IMR-90 (cell line): ENCODE data around the gene CTRB2. TPM values are rescaled to one million over a fixed set of nuclear protein-coding genes. Genes with fewer than 3 reads are reported as not detected.

ENCODE experiments used
- ATAC-seq: fragments of 200-7000 bp; cut with Tn5 transposase; 2 replicates; pipeline ENCODE4 v1.9.1; 2020; ENCODE audit warnings: low read depth, mild to moderate bottlenecking, moderate library complexity
- BruUV-seq: library from RNA; stranded (reverse); fragments of 400-500 nt; replicated peaks from 2 replicates; lab custom pipeline; 2021; lab: Mats Ljungman, UMichigan
- CTCF ChIA-PET: fragments of 300-600 bp; formaldehyde crosslinking; extraction: SDS; loops from one replicate; lab custom pipeline; 2021; ENCODE audit warnings: antibody characterized with exemption; lab: Yijun Ruan, JAX
- POLR2A ChIA-PET: fragments of 300-600 bp; sonication (Branson Sonifier 250); formaldehyde crosslinking; loops from one replicate; lab custom pipeline; 2022; ENCODE audit warnings: antibody characterized with exemption; ENCODE audit not compliant: unreplicated experiment; lab: Charles Lee
- DNase-seq: peaks from one replicate; pipeline ENCODE4 v3.0.0; 2013
- H2AFZ ChIP-seq: replicated peaks from 2 replicates; pipeline ENCODE3; 2013; ENCODE audit warnings: low read length, mild to moderate bottlenecking; ENCODE audit not compliant: poor library complexity
- H2AK5ac ChIP-seq: 2 replicates; pipeline ENCODE4 v1.6.1; 2013; ENCODE audit warnings: low read depth, low read length, inconsistent platforms
- H2AK9ac ChIP-seq: replicated peaks from 2 replicates; pipeline ENCODE3; 2013; ENCODE audit warnings: mild to moderate bottlenecking, low read depth, low read length, moderate library complexity; ENCODE audit not compliant: poor library complexity
- H2BK120ac ChIP-seq: 2 replicates; pipeline ENCODE4 v1.6.1; 2013; ENCODE audit warnings: low read depth, low read length, inconsistent platforms
- H2BK15ac ChIP-seq: 3 replicates; pipeline ENCODE4 v1.6.1; 2013; ENCODE audit warnings: low read depth, low read length, inconsistent platforms
- H2BK20ac ChIP-seq: 2 replicates; pipeline ENCODE4 v1.6.1; 2013; ENCODE audit warnings: low read depth, mild to moderate bottlenecking, inconsistent platforms, low read length, moderate library complexity
- H2BK5ac ChIP-seq: 2 replicates; pipeline ENCODE4 v1.6.1; 2013; ENCODE audit warnings: mild to moderate bottlenecking, low read depth, low read length, inconsistent platforms; ENCODE audit not compliant: poor library complexity, severe bottlenecking
- H3K14ac ChIP-seq: replicated peaks from 2 replicates; pipeline ENCODE4 v1.6.1; 2013; ENCODE audit warnings: low read depth, low read length, inconsistent platforms
- H3K18ac ChIP-seq: 2 replicates; pipeline ENCODE4 v1.6.1; 2013; ENCODE audit warnings: low read depth, low read length, control low read depth
- H3K23ac ChIP-seq: 2 replicates; pipeline ENCODE4 v1.6.1; 2013; ENCODE audit warnings: low read depth, low read length, inconsistent platforms
- H3K27ac ChIP-seq: 2 replicates; pipeline ENCODE4 v1.5.1; 2013; ENCODE audit warnings: mild to moderate bottlenecking, control low read depth, low read length; ENCODE audit not compliant: insufficient read depth
- H3K27me3 ChIP-seq: 2 replicates; pipeline ENCODE4 v1.6.1; 2013; ENCODE audit warnings: low read length; ENCODE audit not compliant: control insufficient read depth, insufficient read depth
- H3K36me3 ChIP-seq: 2 replicates; pipeline ENCODE4 v1.6.1; 2013; ENCODE audit warnings: low read length, mixed read lengths; ENCODE audit not compliant: control insufficient read depth, insufficient read depth
- H3K4ac ChIP-seq: 2 replicates; pipeline ENCODE4 v1.6.1; 2013; ENCODE audit warnings: low read depth, low read length, inconsistent platforms
- H3K4me1 ChIP-seq: 2 replicates; pipeline ENCODE4 v1.6.1; 2013; ENCODE audit warnings: low read length, mixed read lengths; ENCODE audit not compliant: control insufficient read depth, insufficient read depth
- H3K4me2 ChIP-seq: 2 replicates; pipeline ENCODE4 v1.6.1; 2013; ENCODE audit warnings: low read depth, mild to moderate bottlenecking, control low read depth, low read length, moderate library complexity
- H3K4me3 ChIP-seq: 2 replicates; pipeline ENCODE4 v1.5.1; 2013; ENCODE audit warnings: low read depth, mild to moderate bottlenecking, control low read depth, low read length, moderate library complexity; ENCODE audit not compliant: insufficient read depth
- H3K56ac ChIP-seq: 2 replicates; pipeline ENCODE4 v1.6.1; 2013; ENCODE audit warnings: low read length, inconsistent platforms; ENCODE audit not compliant: insufficient read depth; ENCODE audit errors: extremely low read depth
- H3K79me1 ChIP-seq, 2 experiments: 2 replicates each; pipeline ENCODE4 v1.6.1; 2013; ENCODE audit warnings: low read length in 2 of 2, inconsistent platforms in 1 of 2, low read depth in 1 of 2
- H3K9ac ChIP-seq: 2 replicates; pipeline ENCODE4 v1.6.1; 2013; ENCODE audit warnings: low read depth, low read length, control low read depth
- H3K9me1 ChIP-seq: 2 replicates; pipeline ENCODE4 v1.6.1; 2013; ENCODE audit warnings: low read length, inconsistent platforms; ENCODE audit not compliant: insufficient read depth
- H3K9me3 ChIP-seq: 2 replicates; pipeline ENCODE4 v1.6.1; 2013; ENCODE audit warnings: low read length; ENCODE audit not compliant: control insufficient read depth, insufficient read depth
- H4K20me1 ChIP-seq: 2 replicates; pipeline ENCODE4 v1.6.1; 2013; ENCODE audit warnings: low read length, inconsistent platforms; ENCODE audit not compliant: insufficient read depth
- H4K5ac ChIP-seq: 2 replicates; pipeline ENCODE4 v1.6.1; 2013; ENCODE audit warnings: mild to moderate bottlenecking, low read depth, low read length, control low read depth
- H4K8ac ChIP-seq, 2 experiments: 2 replicates each; pipeline ENCODE4 v1.6.1; 2013; ENCODE audit warnings: low read depth in 2 of 2, low read length in 2 of 2, control low read depth in 1 of 2, inconsistent platforms in 1 of 2
- H4K91ac ChIP-seq: 2 replicates; pipeline ENCODE4 v1.6.1; 2013; ENCODE audit warnings: low read depth, low read length, inconsistent platforms; ENCODE audit not compliant: insufficient read depth
- BHLHE40 ChIP-seq: fragments of 150-350 bp; IDR thresholded peaks from 2 replicates; pipeline ENCODE4 v1.6.1; 2016; ENCODE audit warnings: mild to moderate bottlenecking, low read depth, low read length
- CEBPB ChIP-seq: IDR thresholded peaks from 2 replicates; pipeline ENCODE4 v1.6.1; 2012; ENCODE audit warnings: low read depth, low read length, improper control_type of control experiment
- MXI1 ChIP-seq: IDR thresholded peaks from 2 replicates; pipeline ENCODE4 v1.6.1; 2012; ENCODE audit warnings: low read depth, mild to moderate bottlenecking, low read length, moderate library complexity, borderline replicate concordance
- RCOR1 ChIP-seq: IDR thresholded peaks from 2 replicates; pipeline ENCODE4 v1.6.1; 2012; ENCODE audit warnings: mild to moderate bottlenecking, low read length, improper control_type of control experiment; ENCODE audit not compliant: insufficient replicate concordance
- WGBS, 2 experiments: methylation state at CpG; one replicate each; pipeline versions ENCODE4 v1.1.5 to v1.1.7; 2013; ENCODE audit warnings: missing lambda C conversion rate in 2 of 2; ENCODE audit not compliant: insufficient read length in 1 of 2; ENCODE audit errors: extremely low coverage in 2 of 2; 5-methylcytosine and 5-hydroxymethylcytosine counted together
- dilution Hi-C: fragments of 300-500 bp; cut with HindIII; formaldehyde crosslinking; loops from one replicate; pipeline ENCODE4 v1.14.3; 2018; ENCODE audit warnings: low sequenced_read_pairs; ENCODE audit not compliant: unreplicated experiment
- in situ Hi-C: fragments of 300-500 bp; cut with MboI; formaldehyde crosslinking; loops from 3 replicates; pipeline ENCODE4 v1.14.3; 2019; ENCODE audit warnings: low sequenced_read_pairs, inconsistent platforms, mixed read lengths
- intact Hi-C: fragments of 100-400 bp; cut with micrococcal nuclease; formaldehyde crosslinking; loops from 2 replicates; pipeline ENCODE4 v1.10.0; 2022
- polyA plus RNA-seq, 3 experiments: library from polyadenylated mRNA; depleted of rRNA; stranded (reverse); fragments of >200 nt; gene quantifications; 2 replicates each; pipeline ENCODE4 v1.2.3, GENCODE V29; 2012; ENCODE audit warnings: low replicate concordance in 1 of 3
- total RNA-seq: library from RNA; depleted of rRNA; stranded (reverse); fragments of >200 nt; gene quantifications from 2 replicates; pipeline ENCODE4 v1.2.3, GENCODE V29; 2012
- TF ChIP-seq, protein P1 (sequence below): conservative IDR thresholded peaks from 2 replicates; pipeline ENCODE4 v1.5.1; 2012; ENCODE audit warnings: mild to moderate bottlenecking, low read depth, low read length, improper control_type of control experiment

The CTRB2 gene
- total and polyA plus RNA-seq, 2 of the 4 experiments (the other 2 are of a cell fraction): not detected

DNA sequence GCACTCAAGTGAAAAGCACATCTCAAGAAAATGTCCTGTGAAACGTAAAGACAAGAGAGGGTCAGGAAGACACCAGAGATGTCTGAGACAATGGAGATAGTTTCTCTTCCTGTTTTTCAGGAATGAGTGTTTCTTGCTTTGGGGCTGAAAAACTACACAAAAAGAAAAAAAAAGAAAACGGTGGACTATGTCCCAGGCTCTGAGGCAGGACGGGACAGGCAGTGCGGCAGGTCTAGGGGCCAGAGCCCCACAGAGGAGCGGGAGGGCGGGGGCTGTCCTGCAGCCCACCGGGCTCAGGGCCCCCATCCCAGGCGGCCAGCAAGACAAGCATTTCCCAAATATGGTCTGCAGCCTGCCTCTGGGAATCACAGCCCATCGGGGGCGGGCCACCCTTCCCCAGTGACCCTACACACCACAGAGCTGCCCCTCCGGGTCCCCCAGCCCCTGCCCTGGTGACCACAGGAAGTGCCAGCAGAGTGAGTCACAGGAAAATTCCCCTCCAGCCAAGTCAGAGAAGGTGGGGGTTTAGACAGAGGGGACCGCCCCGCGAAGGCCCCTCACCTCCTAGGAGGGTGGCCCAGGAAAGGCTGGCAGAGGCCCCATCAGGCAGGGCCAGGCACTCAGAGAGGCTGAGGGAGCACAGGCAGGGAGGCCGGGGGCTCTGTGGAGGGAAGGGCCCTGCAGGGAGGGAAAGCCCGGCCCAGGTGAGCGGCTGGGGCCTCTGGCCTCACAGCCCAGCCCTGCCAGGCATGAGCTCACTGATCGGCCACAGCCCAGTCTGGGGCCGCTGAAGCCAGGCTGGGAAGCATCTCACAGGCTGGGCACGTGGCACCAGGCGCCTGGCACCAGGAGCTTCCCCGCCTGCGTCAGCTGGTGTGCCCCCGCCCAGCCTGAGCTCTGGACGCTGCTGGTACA, 38.1 kb upstream of the CTRB2 start (continued):
- TF ChIP-seq MXI1 (peak; percentile 68; the same call in 1 of the 2 replicates), RCOR1 (peak; percentile 91), BHLHE40 (peak; percentile 92)

DNA sequence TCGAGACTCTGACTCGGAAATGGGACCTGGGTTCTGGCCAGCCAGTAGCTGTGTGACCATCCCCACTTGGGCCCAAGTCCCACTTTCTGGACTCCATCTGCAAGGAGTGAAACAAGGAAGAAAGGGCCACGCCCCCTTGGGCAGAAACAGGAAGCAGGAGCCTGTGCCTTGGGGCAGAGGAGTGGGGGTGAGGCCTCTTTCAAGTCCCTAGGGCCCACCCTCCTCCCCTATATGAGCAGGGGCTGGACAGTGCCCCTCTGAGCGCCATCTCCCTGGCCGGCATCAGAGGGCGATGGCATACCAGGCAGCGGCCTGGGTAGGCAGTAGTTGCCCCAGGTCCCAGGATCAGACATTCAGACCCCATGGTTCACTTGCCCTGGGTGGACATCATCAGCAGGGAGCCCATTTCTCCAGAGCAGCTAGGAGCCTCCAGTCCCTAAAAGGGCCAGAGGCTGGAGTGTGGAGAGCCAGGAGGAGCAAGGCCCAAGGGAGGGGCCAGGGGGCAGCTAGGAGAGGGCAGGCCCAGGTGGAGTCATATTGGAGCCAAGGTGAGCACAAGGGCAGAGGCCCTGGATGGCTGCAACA, 37.4 kb upstream of the CTRB2 start:
- Histone ChIP-seq H3K4me2 (peak overlapping the region; percentile 55), H2AFZ (peak overlapping the region; percentile 61), H2BK120ac (peak overlapping the region; percentile 99), H3K56ac (peak overlapping the region; percentile 97), H3K79me1 (peaks cover 8 to 50% of the 10 kb centered on the region in 2 experiments; a peak in 3 of 4 replicates), H3K27ac (peak overlapping the region; percentile 93), H2BK20ac (peak overlapping the region; percentile 99), H3K9me3 (no peaks in the 10 kb centered on the region), H4K5ac (peak overlapping the region; percentile 79), H3K4ac (peak overlapping the region; percentile 100), H4K91ac (peak overlapping the region; percentile 100), H2BK15ac (peak overlapping the region; percentile 97), H3K9ac (peak overlapping the region; percentile 72), H4K20me1 (peaks cover 79% of the 10 kb centered on the region), H3K9me1 (peaks cover 42% of the 10 kb centered on the region), H3K4me1 (peaks cover 58% of the 10 kb centered on the region), H2AK9ac (peak overlapping the region; percentile 99), H3K18ac (peak overlapping the region; percentile 92), H2BK5ac (peak overlapping the region; percentile 98), H2AK5ac (peak overlapping the region; percentile 97), H3K23ac (peak overlapping the region; percentile 99), H4K8ac (peak overlapping the region; percentile 97 to 100), H3K36me3 (peaks cover 33% of the 10 kb centered on the region), H3K4me3 (no peak overlapping the region), H3K14ac (peak overlapping the region; percentile 100), H3K27me3 (no peaks in the 10 kb centered on the region)
- no TSS peak for BruUV-seq
- TF ChIP-seq, protein P1, sequence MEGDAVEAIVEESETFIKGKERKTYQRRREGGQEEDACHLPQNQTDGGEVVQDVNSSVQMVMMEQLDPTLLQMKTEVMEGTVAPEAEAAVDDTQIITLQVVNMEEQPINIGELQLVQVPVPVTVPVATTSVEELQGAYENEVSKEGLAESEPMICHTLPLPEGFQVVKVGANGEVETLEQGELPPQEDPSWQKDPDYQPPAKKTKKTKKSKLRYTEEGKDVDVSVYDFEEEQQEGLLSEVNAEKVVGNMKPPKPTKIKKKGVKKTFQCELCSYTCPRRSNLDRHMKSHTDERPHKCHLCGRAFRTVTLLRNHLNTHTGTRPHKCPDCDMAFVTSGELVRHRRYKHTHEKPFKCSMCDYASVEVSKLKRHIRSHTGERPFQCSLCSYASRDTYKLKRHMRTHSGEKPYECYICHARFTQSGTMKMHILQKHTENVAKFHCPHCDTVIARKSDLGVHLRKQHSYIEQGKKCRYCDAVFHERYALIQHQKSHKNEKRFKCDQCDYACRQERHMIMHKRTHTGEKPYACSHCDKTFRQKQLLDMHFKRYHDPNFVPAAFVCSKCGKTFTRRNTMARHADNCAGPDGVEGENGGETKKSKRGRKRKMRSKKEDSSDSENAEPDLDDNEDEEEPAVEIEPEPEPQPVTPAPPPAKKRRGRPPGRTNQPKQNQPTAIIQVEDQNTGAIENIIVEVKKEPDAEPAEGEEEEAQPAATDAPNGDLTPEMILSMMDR: 0 out of 2 replicates have a peak, but pooled peaks have one; percentile 8
- no peak for TF ChIP-seq CEBPB
- in situ Hi-C loops: no loop called here
- ChIA-PET CTCF (no interaction called here), POLR2A (no interaction called here)
- WGBS, 2 experiments: no CpG with 5 or more reads among the region's 7 CpGs
- intact Hi-C loops: no loop called here
- dilution Hi-C loops: no loop called here
- DNase-seq (peak; percentile 72), ATAC-seq (peak; percentile 7; the same call in 1 of the 2 replicates)
